K562 (cell line): ENCODE measurements around the gene UBE2R2. TPM values are rescaled to one million over a fixed set of nuclear protein-coding genes. Genes with fewer than 3 reads are reported as not detected.

Experiments
- IRF2 ChIP-seq: sonication (generic); formaldehyde crosslinking; IDR thresholded peaks from 2 replicates; pipeline ENCODE4 v1.8.1; 2022; ENCODE audit warnings: mild to moderate bottlenecking, missing genetic modification reagents
- NRF1 ChIP-seq, 2 experiments: fragments of 450-650 bp; IDR thresholded peaks in 1 of 2; conservative IDR thresholded peaks in 1 of 2; 2 replicates each; pipeline ENCODE4 v1.6.1; 2014; ENCODE audit warnings: mild to moderate bottlenecking in 2 of 2
- PPARD ChIP-seq: fragments of 250-450 bp; sonication (Bioruptor Pico); IDR thresholded peaks from 2 replicates; pipeline ENCODE4 v1.8.0; 2022; ENCODE audit warnings: inconsistent platforms, mild to moderate bottlenecking, moderate library complexity
- TRIM24 ChIP-seq, 2 experiments: fragments of 450-650 bp; IDR thresholded peaks; 2 replicates each; pipeline ENCODE4 v1.6.1; 2016
- ZNF184 ChIP-seq: sonication (generic); formaldehyde crosslinking; IDR thresholded peaks from 2 replicates; pipeline ENCODE4 v1.5.0; 2020; ENCODE audit warnings: missing genetic modification reagents
- polyA plus RNA-seq, 8 experiments: library from polyadenylated mRNA; depleted of rRNA in 4 of 8; stranded (reverse) in 5 of 8; unstranded in 3 of 8; fragments of >200 nt; fragmentation: Nextera tagmentation in 2 of 8; fragmentation: Illumina TruSeq in 1 of 8; extraction: Ambion mirVana in 2 of 8; extraction: Trizol in 1 of 8; gene quantifications; 2 replicates each; pipeline versions ENCODE4 v1.2.1 to v1.2.3, GENCODE V29; 2011 to 2014; ENCODE audit warnings: inconsistent platforms in 1 of 8, missing spikeins in 1 of 8
- total RNA-seq, 7 experiments: library from RNA; depleted of rRNA in 6 of 7; stranded (reverse); fragments of >200 nt in 6 of 7; fragmentation: Illumina TruSeq in 2 of 7; extraction: Trizol in 2 of 7; gene quantifications; 2 replicates each; pipeline versions ENCODE4 v1.2.1 to v1.2.3, GENCODE V29; 2011 to 2021; ENCODE audit warnings: low replicate concordance in 1 of 7
- TF ChIP-seq, protein P1 (sequence below): IDR thresholded peaks from 2 replicates; pipeline ENCODE4 v1.6.1; 2014; ENCODE audit warnings: antibody characterized with exemption
- TF ChIP-seq, protein P2 (sequence below): fragments of 200-800 bp; sonication (Bioruptor generic); IDR thresholded peaks from 2 replicates; pipeline ENCODE4 v1.6.1; 2016; ENCODE audit warnings: missing genetic modification characterization, missing compliant biosample characterization

UBE2R2 gene
- total and polyA plus RNA-seq, 9 of the 15 experiments (the other 6 are each of a cell fraction or from before 2014, with no cell fraction given) = 7.8 to 26.2 (median 11.8) TPM

DNA sequence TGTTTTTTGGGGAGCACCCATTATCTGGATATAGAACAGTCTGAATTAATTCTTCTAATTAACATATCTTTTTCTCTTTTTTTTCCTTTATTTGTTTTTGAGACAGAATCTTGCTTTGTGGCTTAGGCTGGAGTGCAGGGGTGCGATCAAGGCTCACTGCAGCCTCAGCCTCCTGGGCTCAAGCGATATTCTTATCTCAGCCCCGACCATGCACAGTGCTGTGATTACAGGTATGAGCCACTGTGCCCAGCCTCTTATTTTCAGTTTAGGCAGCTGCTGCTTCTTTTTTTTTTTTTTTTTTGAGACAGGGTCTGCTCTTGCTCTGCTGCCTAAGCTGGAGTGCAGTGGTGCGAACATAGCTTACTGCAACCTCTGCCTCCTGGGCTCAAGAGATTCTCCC lies 20.2 kb downstream of the UBE2R2 start (continued):
- TF ChIP-seq, protein P1, sequence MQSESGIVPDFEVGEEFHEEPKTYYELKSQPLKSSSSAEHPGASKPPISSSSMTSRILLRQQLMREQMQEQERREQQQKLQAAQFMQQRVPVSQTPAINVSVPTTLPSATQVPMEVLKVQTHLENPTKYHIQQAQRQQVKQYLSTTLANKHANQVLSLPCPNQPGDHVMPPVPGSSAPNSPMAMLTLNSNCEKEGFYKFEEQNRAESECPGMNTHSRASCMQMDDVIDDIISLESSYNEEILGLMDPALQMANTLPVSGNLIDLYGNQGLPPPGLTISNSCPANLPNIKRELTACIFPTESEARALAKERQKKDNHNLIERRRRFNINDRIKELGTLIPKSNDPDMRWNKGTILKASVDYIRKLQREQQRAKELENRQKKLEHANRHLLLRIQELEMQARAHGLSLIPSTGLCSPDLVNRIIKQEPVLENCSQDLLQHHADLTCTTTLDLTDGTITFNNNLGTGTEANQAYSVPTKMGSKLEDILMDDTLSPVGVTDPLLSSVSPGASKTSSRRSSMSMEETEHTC = no peak
- TF ChIP-seq, protein P2, sequence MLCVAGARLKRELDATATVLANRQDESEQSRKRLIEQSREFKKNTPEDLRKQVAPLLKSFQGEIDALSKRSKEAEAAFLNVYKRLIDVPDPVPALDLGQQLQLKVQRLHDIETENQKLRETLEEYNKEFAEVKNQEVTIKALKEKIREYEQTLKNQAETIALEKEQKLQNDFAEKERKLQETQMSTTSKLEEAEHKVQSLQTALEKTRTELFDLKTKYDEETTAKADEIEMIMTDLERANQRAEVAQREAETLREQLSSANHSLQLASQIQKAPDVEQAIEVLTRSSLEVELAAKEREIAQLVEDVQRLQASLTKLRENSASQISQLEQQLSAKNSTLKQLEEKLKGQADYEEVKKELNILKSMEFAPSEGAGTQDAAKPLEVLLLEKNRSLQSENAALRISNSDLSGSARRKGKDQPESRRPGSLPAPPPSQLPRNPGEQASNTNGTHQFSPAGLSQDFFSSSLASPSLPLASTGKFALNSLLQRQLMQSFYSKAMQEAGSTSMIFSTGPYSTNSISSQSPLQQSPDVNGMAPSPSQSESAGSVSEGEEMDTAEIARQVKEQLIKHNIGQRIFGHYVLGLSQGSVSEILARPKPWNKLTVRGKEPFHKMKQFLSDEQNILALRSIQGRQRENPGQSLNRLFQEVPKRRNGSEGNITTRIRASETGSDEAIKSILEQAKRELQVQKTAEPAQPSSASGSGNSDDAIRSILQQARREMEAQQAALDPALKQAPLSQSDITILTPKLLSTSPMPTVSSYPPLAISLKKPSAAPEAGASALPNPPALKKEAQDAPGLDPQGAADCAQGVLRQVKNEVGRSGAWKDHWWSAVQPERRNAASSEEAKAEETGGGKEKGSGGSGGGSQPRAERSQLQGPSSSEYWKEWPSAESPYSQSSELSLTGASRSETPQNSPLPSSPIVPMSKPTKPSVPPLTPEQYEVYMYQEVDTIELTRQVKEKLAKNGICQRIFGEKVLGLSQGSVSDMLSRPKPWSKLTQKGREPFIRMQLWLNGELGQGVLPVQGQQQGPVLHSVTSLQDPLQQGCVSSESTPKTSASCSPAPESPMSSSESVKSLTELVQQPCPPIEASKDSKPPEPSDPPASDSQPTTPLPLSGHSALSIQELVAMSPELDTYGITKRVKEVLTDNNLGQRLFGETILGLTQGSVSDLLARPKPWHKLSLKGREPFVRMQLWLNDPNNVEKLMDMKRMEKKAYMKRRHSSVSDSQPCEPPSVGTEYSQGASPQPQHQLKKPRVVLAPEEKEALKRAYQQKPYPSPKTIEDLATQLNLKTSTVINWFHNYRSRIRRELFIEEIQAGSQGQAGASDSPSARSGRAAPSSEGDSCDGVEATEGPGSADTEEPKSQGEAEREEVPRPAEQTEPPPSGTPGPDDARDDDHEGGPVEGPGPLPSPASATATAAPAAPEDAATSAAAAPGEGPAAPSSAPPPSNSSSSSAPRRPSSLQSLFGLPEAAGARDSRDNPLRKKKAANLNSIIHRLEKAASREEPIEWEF (CRISPR knock-in tag) = no peak
- TF ChIP-seq IRF2 (CRISPR knock-in tag) (no peak), NRF1 (conservative IDR thresholded peaks at IDR 0.05 in 1 of 2, IDR thresholded peaks at IDR 0.05 in 1 of 2) (no peak), TRIM24 (IDR thresholded peaks at IDR 0.05) (no peak), ZNF184 (CRISPR knock-in tag) (no peak), PPARD (CRISPR knock-in tag) (no peak)
